GM12872 (cell line): ENCODE measurements around the gene ALDH8A1.

Source experiments
- CTCF ChIP-seq: IDR thresholded peaks from 3 replicates; pipeline ENCODE4 v1.5.1; 2011; ENCODE audit warnings: low read depth, mild to moderate bottlenecking, low read length, moderate library complexity; ENCODE audit not compliant: insufficient read depth

The ALDH8A1 gene

GRCh38 chr6:134910593-134910935 lies 39.3 kb downstream of the ALDH8A1 start:
- TF ChIP-seq CTCF, result no peak

GRCh38 chr6:134909701-134910592 lies 40.0 kb downstream of the ALDH8A1 start:
- no peak for TF ChIP-seq CTCF

GRCh38 chr6:134908906-134909516 lies 40.9 kb downstream of the ALDH8A1 start:
- TF ChIP-seq CTCF, result no peak

- no peak for TF ChIP-seq CTCF
Observed at GRCh38 chr6:134903448-134903847, 46.5 kb downstream of the ALDH8A1 start.

GRCh38 chr6:134902936-134903335 lies 47.0 kb downstream of the ALDH8A1 start:
- no peak for TF ChIP-seq CTCF

GRCh38 chr6:134902074-134902861 lies 47.6 kb downstream of the ALDH8A1 start:
- TF ChIP-seq CTCF, result no peak

- no peak for TF ChIP-seq CTCF
Observed at GRCh38 chr6:134898575-134898974, 51.3 kb downstream of the ALDH8A1 start.
